Calu3 (cell line): ENCODE data around the gene GALNTL6. TPM values are rescaled to one million over a fixed set of nuclear protein-coding genes. Genes with fewer than 3 reads are reported as not detected.

Experiments
- BruUV-seq: library from RNA; stranded (reverse); fragments of 400-500 nt; replicated peaks from 2 replicates; lab custom pipeline; 2021; lab: Mats Ljungman, UMichigan
- CTCF ChIA-PET: fragments of 300-600 bp; sonication (Branson Sonifier 250); formaldehyde crosslinking; loops from one replicate; lab custom pipeline; 2022; ENCODE audit warnings: antibody characterized with exemption; lab: Charles Lee
- DNase-seq: peaks from one replicate; pipeline ENCODE4 v3.0.0; 2022
- H3K27ac Mint-ChIP-seq: one replicate; pipeline ENCODE4 v1.8.0; 2022; ENCODE audit warnings: mixed read lengths; ENCODE audit not compliant: unreplicated experiment
- H3K27me3 Mint-ChIP-seq: one replicate; pipeline ENCODE4 v1.8.0; 2022; ENCODE audit warnings: mixed read lengths; ENCODE audit not compliant: unreplicated experiment
- H3K36me3 Mint-ChIP-seq: one replicate; pipeline ENCODE4 v1.8.0; 2022; ENCODE audit warnings: mild to moderate bottlenecking, moderate library complexity, mixed read lengths; ENCODE audit not compliant: insufficient read depth, unreplicated experiment
- H3K4me1 Mint-ChIP-seq: one replicate; pipeline ENCODE4 v1.8.0; 2022; ENCODE audit warnings: mild to moderate bottlenecking, low read depth, mixed read lengths; ENCODE audit not compliant: unreplicated experiment
- H3K4me3 Mint-ChIP-seq: one replicate; pipeline ENCODE4 v1.8.0; 2022; ENCODE audit warnings: mild to moderate bottlenecking, low read depth, moderate library complexity, mixed read lengths; ENCODE audit not compliant: unreplicated experiment
- H3K9me3 Mint-ChIP-seq: one replicate; pipeline ENCODE4 v1.8.0; 2022; ENCODE audit warnings: low read depth, mixed read lengths; ENCODE audit not compliant: unreplicated experiment
- intact Hi-C: fragments of 100-400 bp; cut with micrococcal nuclease; formaldehyde crosslinking; loops from one replicate; pipeline ENCODE4 v1.10.0; 2022; ENCODE audit not compliant: unreplicated experiment
- total RNA-seq: library from RNA; stranded (reverse); gene quantifications from 2 replicates; pipeline ENCODE4 v1.2.3, GENCODE V29; 2022
- TF ChIP-seq, protein P1 (sequence below): fragments of 200-600 bp; IDR thresholded peaks from one replicate; pipeline ENCODE4 v1.8.0; 2022; ENCODE audit warnings: antibody characterized with exemption; ENCODE audit not compliant: unreplicated experiment

GALNTL6 gene
- total RNA-seq, 1 experiment from 2014 or later: not detected

DNA sequence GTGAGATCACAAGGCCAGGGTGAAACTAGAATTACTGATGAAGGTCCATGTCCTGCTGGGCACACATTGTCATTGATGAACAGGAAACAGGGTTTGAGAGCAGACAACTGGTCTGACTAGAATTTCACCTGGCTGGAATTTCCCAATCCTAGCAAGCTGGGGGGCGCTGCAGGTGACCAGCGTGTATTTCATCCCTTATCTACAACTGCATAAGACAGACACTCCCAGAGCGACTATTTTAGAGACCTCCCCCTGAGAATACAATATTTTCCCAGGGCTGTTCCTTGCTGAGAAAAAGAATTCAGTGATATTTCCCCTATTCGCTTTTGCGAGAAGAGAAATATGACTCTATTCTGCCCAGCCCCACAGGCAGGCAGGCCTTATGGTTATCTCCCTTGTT, 922.8 kb downstream of the GALNTL6 start:
- peaks cover 10% of the 10 kb centered on the region for H3K9me3 Mint-ChIP-seq
- H3K27me3 Mint-ChIP-seq: no peaks in the 10 kb centered on the region
- TF ChIP-seq, protein P1, sequence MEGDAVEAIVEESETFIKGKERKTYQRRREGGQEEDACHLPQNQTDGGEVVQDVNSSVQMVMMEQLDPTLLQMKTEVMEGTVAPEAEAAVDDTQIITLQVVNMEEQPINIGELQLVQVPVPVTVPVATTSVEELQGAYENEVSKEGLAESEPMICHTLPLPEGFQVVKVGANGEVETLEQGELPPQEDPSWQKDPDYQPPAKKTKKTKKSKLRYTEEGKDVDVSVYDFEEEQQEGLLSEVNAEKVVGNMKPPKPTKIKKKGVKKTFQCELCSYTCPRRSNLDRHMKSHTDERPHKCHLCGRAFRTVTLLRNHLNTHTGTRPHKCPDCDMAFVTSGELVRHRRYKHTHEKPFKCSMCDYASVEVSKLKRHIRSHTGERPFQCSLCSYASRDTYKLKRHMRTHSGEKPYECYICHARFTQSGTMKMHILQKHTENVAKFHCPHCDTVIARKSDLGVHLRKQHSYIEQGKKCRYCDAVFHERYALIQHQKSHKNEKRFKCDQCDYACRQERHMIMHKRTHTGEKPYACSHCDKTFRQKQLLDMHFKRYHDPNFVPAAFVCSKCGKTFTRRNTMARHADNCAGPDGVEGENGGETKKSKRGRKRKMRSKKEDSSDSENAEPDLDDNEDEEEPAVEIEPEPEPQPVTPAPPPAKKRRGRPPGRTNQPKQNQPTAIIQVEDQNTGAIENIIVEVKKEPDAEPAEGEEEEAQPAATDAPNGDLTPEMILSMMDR: no peak
- no TSS peak for BruUV-seq
- CTCF ChIA-PET: no interaction called here
- no peak for DNase-seq
- intact Hi-C loops: no loop called here
- no peak overlapping the region for H3K27ac Mint-ChIP-seq
- no peaks in the 10 kb centered on the region for H3K36me3 Mint-ChIP-seq
- no peak overlapping the region for H3K4me3 Mint-ChIP-seq
- peaks cover 7% of the 10 kb centered on the region for H3K4me1 Mint-ChIP-seq

GRCh38 chr4:172740434-172740833, 927.2 kb downstream of the GALNTL6 start:
- Mint-ChIP-seq H3K27me3 (no peaks in the 10 kb centered on the region), H3K4me1 (no peaks in the 10 kb centered on the region), H3K9me3 (peaks cover 3% of the 10 kb centered on the region), H3K27ac (no peak overlapping the region), H3K36me3 (no peaks in the 10 kb centered on the region), H3K4me3 (no peak overlapping the region)
- CTCF ChIA-PET: no interaction called here
- DNase-seq: no peak
- BruUV-seq: no TSS peak
- TF ChIP-seq, protein P1: no peak
- intact Hi-C loops: no loop called here

GRCh38 chr4:172750910-172751309, 937.7 kb downstream of the GALNTL6 start:
- no peaks in the 10 kb centered on the region for H3K36me3 Mint-ChIP-seq
- CTCF ChIA-PET: no interaction called here
- H3K9me3 Mint-ChIP-seq: no peaks in the 10 kb centered on the region
- TF ChIP-seq, protein P1: no peak
- no peaks in the 10 kb centered on the region for H3K27me3 Mint-ChIP-seq
- intact Hi-C loops: no loop called here
- H3K4me1 Mint-ChIP-seq: no peaks in the 10 kb centered on the region
- DNase-seq: no peak
- H3K4me3 Mint-ChIP-seq: no peak overlapping the region
- H3K27ac Mint-ChIP-seq: no peak overlapping the region
- no TSS peak for BruUV-seq

GRCh38 chr4:172751550-172751949, 938.3 kb downstream of the GALNTL6 start:
- BruUV-seq: no TSS peak
- Mint-ChIP-seq H3K27me3 (no peaks in the 10 kb centered on the region), H3K4me1 (no peaks in the 10 kb centered on the region), H3K36me3 (no peaks in the 10 kb centered on the region), H3K27ac (no peak overlapping the region), H3K4me3 (no peak overlapping the region), H3K9me3 (no peaks in the 10 kb centered on the region)
- DNase-seq: no peak
- intact Hi-C loops: no loop called here
- TF ChIP-seq, protein P1: no peak
- CTCF ChIA-PET: no interaction called here
